Hepatocyte (in vitro differentiated cells): ENCODE measurements around the gene TMEM108.

Experiments used
- CTCF ChIP-seq: fragments of 200-600 bp; sonication (generic); IDR thresholded peaks from 2 replicates; pipeline ENCODE4 v1.5.1; 2016; ENCODE audit warnings: antibody characterized with exemption, mild to moderate bottlenecking; ENCODE audit not compliant: poor library complexity
- EZH2 ChIP-seq: fragments of 200-600 bp; sonication (generic); IDR thresholded peaks from 2 replicates; pipeline ENCODE4 v1.6.1; 2016; ENCODE audit warnings: antibody characterized with exemption, mild to moderate bottlenecking, borderline replicate concordance
- EZH2phosphoT487 ChIP-seq: fragments of 200-600 bp; sonication (generic); IDR thresholded peaks from one replicate; pipeline ENCODE4 v1.6.1; 2018; ENCODE audit warnings: antibody characterized with exemption, mild to moderate bottlenecking, low read depth, moderate library complexity; ENCODE audit not compliant: unreplicated experiment, severe bottlenecking

- TF ChIP-seq CTCF (no peak), EZH2phosphoT487 (no peak), EZH2 (no peak)
These were observed 45.2 kb downstream of the TMEM108 start for GRCh38 chr3:133083395-133083794.
